H9 (cell line): ENCODE results near the gene MED15. TPM values are rescaled to one million over a fixed set of nuclear protein-coding genes. Genes with fewer than 3 reads are reported as not detected.

Source experiments
- DNase-seq: peaks from one replicate; pipeline ENCODE4 v3.0.0-alpha.2; 2017
- H2AFZ ChIP-seq: one replicate; pipeline ENCODE4 v1.6.1; 2013; ENCODE audit warnings: mild to moderate bottlenecking, low read length, control low read depth, moderate library complexity
- H2AK5ac ChIP-seq: 2 replicates; pipeline ENCODE4 v1.6.1; 2013; ENCODE audit warnings: low read length, control low read depth, mixed read lengths; ENCODE audit not compliant: insufficient read length
- H2BK120ac ChIP-seq: one replicate; pipeline ENCODE4 v1.6.1; 2013; ENCODE audit warnings: low read depth, mild to moderate bottlenecking, low read length, control low read depth, inconsistent platforms; ENCODE audit not compliant: poor library complexity, severe bottlenecking
- H2BK12ac ChIP-seq: 2 replicates; pipeline ENCODE4 v1.6.1; 2013; ENCODE audit warnings: low read length, control low read depth, mixed read lengths, low read depth; ENCODE audit not compliant: insufficient read length
- H2BK15ac ChIP-seq: 2 replicates; pipeline ENCODE4 v1.6.1; 2013; ENCODE audit warnings: low read depth, low read length, control low read depth
- H2BK20ac ChIP-seq: one replicate; pipeline ENCODE4 v1.6.1; 2013; ENCODE audit warnings: low read depth, mild to moderate bottlenecking, low read length, control low read depth, inconsistent platforms; ENCODE audit not compliant: poor library complexity, severe bottlenecking
- H2BK5ac ChIP-seq: 2 replicates; pipeline ENCODE4 v1.6.1; 2013; ENCODE audit warnings: low read length, control low read depth, mixed read lengths; ENCODE audit not compliant: insufficient read length
- H3K14ac ChIP-seq: 2 replicates; pipeline ENCODE4 v1.6.1; 2013; ENCODE audit warnings: low read length, control low read depth; ENCODE audit not compliant: insufficient read depth
- H3K18ac ChIP-seq: 2 replicates; pipeline ENCODE4 v1.6.1; 2013; ENCODE audit warnings: low read depth, mild to moderate bottlenecking, mixed read lengths, low read length, control low read depth; ENCODE audit not compliant: insufficient read length
- H3K23ac ChIP-seq: 2 replicates; pipeline ENCODE4 v1.6.1; 2013; ENCODE audit warnings: low read length, control low read depth, mixed read lengths, low read depth; ENCODE audit not compliant: insufficient read length
- H3K23me2 ChIP-seq: 2 replicates; pipeline ENCODE4 v1.6.1; 2013; ENCODE audit warnings: low read depth, mild to moderate bottlenecking, mixed read lengths, low read length, control low read depth; ENCODE audit not compliant: insufficient read length, poor library complexity, severe bottlenecking
- H3K27ac ChIP-seq: 2 replicates; pipeline ENCODE4 v1.5.1; 2013; ENCODE audit warnings: low read length, control low read depth, mixed read lengths, low read depth; ENCODE audit not compliant: insufficient read length
- H3K27me3 ChIP-seq: 2 replicates; pipeline ENCODE4 v1.6.1; 2013; ENCODE audit warnings: low read length, control low read depth, inconsistent platforms; ENCODE audit not compliant: insufficient read depth
- H3K4ac ChIP-seq: 2 replicates; pipeline ENCODE4 v1.6.1; 2013; ENCODE audit warnings: low read depth, mild to moderate bottlenecking, control low read depth, inconsistent platforms, low read length, moderate library complexity
- H3K4me1 ChIP-seq: 2 replicates; pipeline ENCODE4 v1.6.1; 2013; ENCODE audit warnings: low read length, control low read depth, inconsistent platforms; ENCODE audit not compliant: insufficient read depth
- H3K4me2 ChIP-seq: 2 replicates; pipeline ENCODE4 v1.6.1; 2013; ENCODE audit warnings: low read length, control low read depth, mixed read lengths; ENCODE audit not compliant: insufficient read length, insufficient read depth
- H3K56ac ChIP-seq: 2 replicates; pipeline ENCODE4 v1.6.1; 2013; ENCODE audit warnings: low read depth, mild to moderate bottlenecking, mixed read lengths, low read length, control low read depth; ENCODE audit not compliant: insufficient read length
- H3K79me1 ChIP-seq: 2 replicates; pipeline ENCODE4 v1.6.1; 2013; ENCODE audit warnings: low read depth, mild to moderate bottlenecking, moderate library complexity, low read length, control low read depth, inconsistent platforms; ENCODE audit not compliant: insufficient read depth, poor library complexity, severe bottlenecking
- H3K79me2 ChIP-seq: 2 replicates; pipeline ENCODE4 v1.6.1; 2013; ENCODE audit warnings: low read length, control low read depth, inconsistent platforms; ENCODE audit not compliant: insufficient read depth
- H3K9ac ChIP-seq: 2 replicates; pipeline ENCODE4 v1.6.1; 2013; ENCODE audit warnings: low read length, control low read depth, mixed read lengths; ENCODE audit not compliant: insufficient read length; ENCODE audit errors: extremely low read depth
- H3K9me3 ChIP-seq: one replicate; pipeline ENCODE4 v1.6.1; 2013; ENCODE audit warnings: low read depth, low read length, inconsistent platforms; ENCODE audit not compliant: control insufficient read depth
- H3T11ph ChIP-seq: one replicate; pipeline ENCODE4 v1.6.1; 2013; ENCODE audit warnings: mild to moderate bottlenecking, low read length, control low read depth, inconsistent platforms
- H4K20me1 ChIP-seq: one replicate; pipeline ENCODE4 v1.6.1; 2013; ENCODE audit not compliant: control insufficient read depth, insufficient read length, insufficient read depth
- H4K5ac ChIP-seq: 2 replicates; pipeline ENCODE4 v1.6.1; 2013; ENCODE audit warnings: low read depth, mild to moderate bottlenecking, mixed read lengths, low read length, control low read depth; ENCODE audit not compliant: insufficient read length
- H4K8ac ChIP-seq: replicated peaks from 2 replicates; pipeline ENCODE4 v1.6.1; 2013; ENCODE audit warnings: low read length, control low read depth, mixed read lengths, low read depth; ENCODE audit not compliant: insufficient read length
- H4K91ac ChIP-seq: 2 replicates; pipeline ENCODE4 v1.6.1; 2013; ENCODE audit warnings: low read depth, mild to moderate bottlenecking, moderate library complexity, mixed read lengths, low read length, control low read depth; ENCODE audit not compliant: insufficient read length
- H3K27ac Mint-ChIP-seq, 3 experiments: 2 replicates in 2 of 3; 3 replicates in 1 of 3; pipeline ENCODE4 v1.8.0; 2020 to 2021; ENCODE audit warnings: mixed read lengths in 3 of 3, mild to moderate bottlenecking in 1 of 3, moderate library complexity in 1 of 3
- H3K27me3 Mint-ChIP-seq: 2 replicates; pipeline ENCODE4 v1.8.0; 2021; ENCODE audit warnings: low read depth, mild to moderate bottlenecking, moderate library complexity, mixed read lengths
- H3K36me3 Mint-ChIP-seq, 3 experiments: 2 replicates in 2 of 3; 3 replicates in 1 of 3; pipeline ENCODE4 v1.8.0; 2020 to 2021; ENCODE audit warnings: low read depth in 3 of 3, mixed read lengths in 3 of 3; ENCODE audit not compliant: insufficient read depth in 1 of 3
- H3K4me1 Mint-ChIP-seq, 2 experiments: 2 replicates each; pipeline ENCODE4 v1.8.0; 2020; ENCODE audit warnings: mixed read lengths in 2 of 2
- H3K4me3 Mint-ChIP-seq, 2 experiments: 2 replicates in 1 of 2; 3 replicates in 1 of 2; pipeline ENCODE4 v1.8.0; 2020 to 2021; ENCODE audit warnings: mild to moderate bottlenecking in 2 of 2, mixed read lengths in 2 of 2, moderate library complexity in 1 of 2
- H3K9me3 Mint-ChIP-seq, 2 experiments: 2 replicates in 1 of 2; 3 replicates in 1 of 2; pipeline ENCODE4 v1.8.0; 2020; ENCODE audit warnings: mild to moderate bottlenecking in 2 of 2, mixed read lengths in 2 of 2, moderate library complexity in 1 of 2
- CTCF ChIP-seq: fragments of 200-600 bp; sonication (generic); conservative IDR thresholded peaks from 3 replicates; pipeline ENCODE4 v1.8.0; 2021; ENCODE audit warnings: antibody characterized with exemption, mild to moderate bottlenecking
- WGBS: extraction: QIAGEN DNeasy Blood & Tissue Kit; methylation state at CpG from one replicate; pipeline ENCODE4 v1.1.7; 2013; ENCODE audit warnings: missing lambda C conversion rate, low lambda C conversion rate, mixed read lengths; ENCODE audit not compliant: insufficient read length; ENCODE audit errors: extremely low coverage; 5-methylcytosine and 5-hydroxymethylcytosine counted together
- total RNA-seq: library from RNA; stranded (reverse); gene quantifications from 2 replicates; pipeline ENCODE4 v1.2.1, GENCODE V29; 2021

Gene MED15
- total RNA-seq, 1 experiment from 2014 or later: 47.4 TPM

DNA sequence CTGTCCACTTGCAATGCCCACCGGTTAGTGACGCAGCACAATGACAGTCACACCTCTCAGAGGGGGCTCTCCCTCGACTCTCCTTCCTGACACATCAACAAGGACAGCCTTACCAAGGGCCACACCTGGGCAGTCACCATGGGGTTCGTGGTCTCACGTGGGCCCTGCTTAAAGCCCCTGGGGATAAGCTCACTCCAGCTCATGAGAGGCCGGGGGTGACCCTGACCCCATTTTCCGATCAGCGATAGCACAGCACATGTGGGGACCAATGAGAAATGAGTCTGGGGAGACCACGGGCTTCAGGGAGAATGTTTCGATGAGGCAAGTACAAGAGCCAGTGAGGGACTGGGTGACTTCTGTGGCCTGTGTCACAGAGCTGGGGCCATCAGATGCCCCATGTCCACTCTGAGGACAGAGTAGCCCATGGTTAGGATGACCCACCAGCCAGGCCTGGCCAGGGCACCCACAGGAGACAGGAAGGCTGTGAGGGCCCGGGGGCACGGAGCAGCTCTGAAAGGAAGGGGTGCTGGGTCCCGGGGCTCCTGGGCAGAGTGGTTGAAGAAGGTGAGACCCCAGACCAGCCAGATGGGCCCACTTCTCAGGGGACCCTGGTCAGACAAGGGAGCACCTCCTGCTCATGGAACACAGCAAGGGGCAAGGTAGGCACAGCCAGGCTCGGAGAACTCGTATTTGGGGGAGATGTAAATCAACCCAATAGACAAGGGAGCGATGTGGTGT lies 128.8 kb downstream of the MED15 start:
- peaks cover 0 to 5% of the 10 kb centered on the region in 2 experiments; a peak in 3 of 5 replicates for H3K9me3 Mint-ChIP-seq
- no peak for TF ChIP-seq CTCF
- Histone ChIP-seq H4K20me1 (no peaks in the 10 kb centered on the region), H2BK12ac (no peak overlapping the region), H3K18ac (no peak overlapping the region), H2BK15ac (no peak overlapping the region), H4K91ac (no peak overlapping the region), H3K4ac (no peak overlapping the region), H2AFZ (no peak overlapping the region), H4K5ac (no peak overlapping the region), H3K79me1 (no peaks in the 10 kb centered on the region), H3K27ac (no peak overlapping the region), H2AK5ac (no peak overlapping the region), H2BK20ac (no peak overlapping the region), H2BK5ac (no peak overlapping the region), H3K27me3 (no peaks in the 10 kb centered on the region), H3K79me2 (no peaks in the 10 kb centered on the region), H3K23ac (no peak overlapping the region), H3K56ac (no peak overlapping the region), H3K4me2 (no peak overlapping the region), H2BK120ac (no peak overlapping the region), H4K8ac (no peak overlapping the region), H3K23me2 (no peaks in the 10 kb centered on the region), H3K9ac (no peak overlapping the region), H3K9me3 (no peaks in the 10 kb centered on the region), H3K4me1 (no peaks in the 10 kb centered on the region), H3T11ph (no peak overlapping the region), H3K14ac (no peak overlapping the region)
- peaks cover 2% of the 10 kb centered on the region for H3K27me3 Mint-ChIP-seq
- no peak overlapping the region; a peak in 1 of 7 replicates for H3K27ac Mint-ChIP-seq
- no CpG with 5 or more reads among the region's 16 CpGs for WGBS
- no peak for DNase-seq
- H3K36me3 Mint-ChIP-seq: no peaks in the 10 kb centered on the region; a peak in 1 of 7 replicates
- H3K4me3 Mint-ChIP-seq: no peak overlapping the region
- peaks cover 5 to 9% of the 10 kb centered on the region in 2 experiments; a peak in 3 of 4 replicates for H3K4me1 Mint-ChIP-seq
